ENCODE results near the gene VAMP4. TPM values are rescaled to one million over a fixed set of nuclear protein-coding genes. Genes with fewer than 3 reads are reported as not detected.

VAMP4 gene
- total and polyA plus RNA-seq, 2 donors (not counting 3 experiments of a cell fraction or from before 2014, with no cell fraction given): 2.1 to 10.4 TPM

DNA sequence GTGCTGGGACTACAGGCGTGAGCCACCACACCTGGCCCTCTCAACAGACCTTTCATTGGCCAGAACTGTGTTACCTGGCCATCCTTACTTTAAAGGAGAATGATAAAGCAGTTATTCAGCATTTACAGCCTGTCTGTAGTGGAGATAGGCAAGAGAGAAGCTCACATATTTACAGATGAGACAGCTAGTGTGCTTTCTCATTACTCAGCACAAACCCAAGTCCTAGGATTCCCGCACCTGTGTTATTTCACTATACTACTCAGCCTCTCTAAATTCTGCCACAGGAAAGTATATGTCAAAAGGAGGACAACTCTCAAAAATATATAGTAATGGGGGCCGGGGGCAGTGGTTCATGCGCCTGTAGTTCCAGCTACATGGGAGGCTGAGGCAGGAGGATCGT, 73.5 kb downstream of the VAMP4 start:
- TF ChIP-seq, protein P1, sequence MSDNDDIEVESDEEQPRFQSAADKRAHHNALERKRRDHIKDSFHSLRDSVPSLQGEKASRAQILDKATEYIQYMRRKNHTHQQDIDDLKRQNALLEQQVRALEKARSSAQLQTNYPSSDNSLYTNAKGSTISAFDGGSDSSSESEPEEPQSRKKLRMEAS (IDR thresholded peaks at IDR 0.05; ENCODE audit: insufficient read depth, insufficient read length): no peak
- intact Hi-C loops (cut with micrococcal nuclease): no loop called here
- dilution Hi-C loops (cut with MboI; ENCODE audit: extremely low pct_ligation_motif_present, low sequenced_read_pairs): no loop called here
- Histone ChIP-seq H3K9me3 (replicated peaks; ENCODE audit: control insufficient read depth, insufficient read depth, low read length) (no peaks in the 10 kb centered on the region), H2AFZ (ENCODE audit: low read depth, low read length) (no peak overlapping the region), H3K9ac (replicated peaks; ENCODE audit: extremely low read depth, insufficient read depth, low read length) (no peak overlapping the region), H3K27ac (ENCODE audit: insufficient read depth, low read depth, low read length) (no peak overlapping the region), H3K4me3 (replicated peaks in 1 of 3; ENCODE audit: insufficient read depth in 1 of 3, low read depth in 1 of 3, low read length in 3 of 3) (no peak overlapping the region), H3K9me1 (replicated peaks; ENCODE audit: control insufficient read depth, extremely low read depth, insufficient read depth, low read length) (no peaks in the 10 kb centered on the region), H4K20me1 (replicated peaks; ENCODE audit: control insufficient read depth, extremely low read depth, insufficient read depth, low read length) (no peaks in the 10 kb centered on the region), H3K79me2 (ENCODE audit: control insufficient read depth, insufficient read depth, low read length) (no peaks in the 10 kb centered on the region), H3K4me2 (ENCODE audit: insufficient read depth, low read length) (no peak overlapping the region), H3K27me3 (ENCODE audit: control insufficient read depth in 2 of 2, insufficient read depth in 2 of 2, low read length in 2 of 2) (peaks cover 1 to 2% of the 10 kb centered on the region in 2 experiments), H3K36me3 (ENCODE audit: control insufficient read depth in 2 of 2, extremely low read depth in 1 of 2, insufficient read depth in 2 of 2, low read length in 2 of 2) (no peaks in the 10 kb centered on the region), H3K4me1 (ENCODE audit: control insufficient read depth, extremely low read depth, insufficient read depth, low read length) (no peaks in the 10 kb centered on the region)
- POLR2A ChIA-PET: no interaction called here
- no peak for FAIRE-seq
- BruUV-seq (replicated peaks): no TSS peak
- DNase-seq (ENCODE audit: low read depth, low spot score): no peak
- CTCF ChIA-PET: interaction anchor here (0.6 to 3.2 kb wide), 4 partner anchors 14 to 317 kb away, joined by 3 to 16 read pairs (median 12); no protein-coding TSS in a partner anchor

DNA sequence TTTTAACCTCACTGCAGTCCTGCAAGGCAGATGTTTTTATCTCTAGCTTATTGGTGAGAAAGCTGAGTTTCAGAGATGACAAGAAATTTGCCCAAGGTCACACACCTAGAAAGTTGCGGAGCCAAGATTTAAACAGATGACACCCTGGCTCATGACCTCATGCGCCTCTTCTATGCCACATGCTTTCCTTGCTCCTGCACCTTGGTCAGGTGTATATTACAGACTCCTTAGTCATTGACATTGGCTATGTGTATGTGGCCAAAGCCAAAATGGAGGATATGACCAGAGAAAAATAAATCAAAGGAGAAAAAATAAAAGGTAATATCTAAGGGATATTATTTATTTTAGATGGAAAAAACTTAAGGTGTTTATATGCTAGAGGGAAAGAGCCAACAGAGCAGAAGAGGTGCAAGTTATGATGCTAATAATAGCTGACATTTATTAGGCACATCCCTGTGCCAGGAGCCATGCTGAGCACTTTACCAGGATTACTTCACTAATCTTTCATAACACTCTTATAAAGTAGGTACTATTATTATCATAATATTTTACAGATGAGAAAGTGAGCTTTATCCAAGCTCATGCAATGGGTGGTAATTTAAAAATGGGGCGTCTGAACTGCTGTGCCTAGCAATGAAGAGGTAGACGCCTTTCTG, 75.6 kb downstream of the VAMP4 start:
- ChIA-PET POLR2A (no interaction called here), CTCF (interaction anchor here (0.7 to 3.2 kb wide), 6 partner anchors 11 to 50 kb away, joined by 3 to 16 read pairs (median 5); no protein-coding TSS in a partner anchor)
- Histone ChIP-seq H3K9me3 (replicated peaks; ENCODE audit: control insufficient read depth, insufficient read depth, low read length) (no peaks in the 10 kb centered on the region), H3K27me3 (ENCODE audit: control insufficient read depth in 2 of 2, insufficient read depth in 2 of 2, low read length in 2 of 2) (peaks cover 0 to 1% of the 10 kb centered on the region in 2 experiments), H3K4me3 (replicated peaks in 1 of 3; ENCODE audit: insufficient read depth in 1 of 3, low read depth in 1 of 3, low read length in 3 of 3) (no peak overlapping the region), H3K4me1 (ENCODE audit: control insufficient read depth, extremely low read depth, insufficient read depth, low read length) (no peaks in the 10 kb centered on the region), H4K20me1 (replicated peaks; ENCODE audit: control insufficient read depth, extremely low read depth, insufficient read depth, low read length) (no peaks in the 10 kb centered on the region), H3K4me2 (ENCODE audit: insufficient read depth, low read length) (no peak overlapping the region), H3K9ac (replicated peaks; ENCODE audit: extremely low read depth, insufficient read depth, low read length) (no peak overlapping the region), H3K36me3 (ENCODE audit: control insufficient read depth in 2 of 2, extremely low read depth in 1 of 2, insufficient read depth in 2 of 2, low read length in 2 of 2) (no peaks in the 10 kb centered on the region), H3K27ac (ENCODE audit: insufficient read depth, low read depth, low read length) (no peak overlapping the region), H3K79me2 (ENCODE audit: control insufficient read depth, insufficient read depth, low read length) (no peaks in the 10 kb centered on the region), H2AFZ (ENCODE audit: low read depth, low read length) (no peak overlapping the region), H3K9me1 (replicated peaks; ENCODE audit: control insufficient read depth, extremely low read depth, insufficient read depth, low read length) (no peaks in the 10 kb centered on the region)
- intact Hi-C loops (cut with micrococcal nuclease) (no loop called here), dilution Hi-C loops (cut with MboI; ENCODE audit: extremely low pct_ligation_motif_present, low sequenced_read_pairs) (no loop called here)
- TF ChIP-seq JUN (IDR thresholded peaks at IDR 0.05; ENCODE audit: borderline replicate concordance, insufficient read depth, insufficient read length, low read depth) (no peak), FOS (IDR thresholded peaks at IDR 0.05; ENCODE audit: borderline replicate concordance, insufficient read depth, low read length) (no peak), GATA2 (IDR thresholded peaks at IDR 0.05; ENCODE audit: insufficient read depth, insufficient read length, low read depth, low read length) (no peak)
- TF ChIP-seq, protein P2, sequence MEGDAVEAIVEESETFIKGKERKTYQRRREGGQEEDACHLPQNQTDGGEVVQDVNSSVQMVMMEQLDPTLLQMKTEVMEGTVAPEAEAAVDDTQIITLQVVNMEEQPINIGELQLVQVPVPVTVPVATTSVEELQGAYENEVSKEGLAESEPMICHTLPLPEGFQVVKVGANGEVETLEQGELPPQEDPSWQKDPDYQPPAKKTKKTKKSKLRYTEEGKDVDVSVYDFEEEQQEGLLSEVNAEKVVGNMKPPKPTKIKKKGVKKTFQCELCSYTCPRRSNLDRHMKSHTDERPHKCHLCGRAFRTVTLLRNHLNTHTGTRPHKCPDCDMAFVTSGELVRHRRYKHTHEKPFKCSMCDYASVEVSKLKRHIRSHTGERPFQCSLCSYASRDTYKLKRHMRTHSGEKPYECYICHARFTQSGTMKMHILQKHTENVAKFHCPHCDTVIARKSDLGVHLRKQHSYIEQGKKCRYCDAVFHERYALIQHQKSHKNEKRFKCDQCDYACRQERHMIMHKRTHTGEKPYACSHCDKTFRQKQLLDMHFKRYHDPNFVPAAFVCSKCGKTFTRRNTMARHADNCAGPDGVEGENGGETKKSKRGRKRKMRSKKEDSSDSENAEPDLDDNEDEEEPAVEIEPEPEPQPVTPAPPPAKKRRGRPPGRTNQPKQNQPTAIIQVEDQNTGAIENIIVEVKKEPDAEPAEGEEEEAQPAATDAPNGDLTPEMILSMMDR (IDR thresholded peaks at IDR 0.05; ENCODE audit: extremely low read depth in 1 of 2, insufficient read depth in 1 of 2, low read depth in 1 of 2, low read length in 2 of 2): no peak
- TF ChIP-seq, protein P1 (IDR thresholded peaks at IDR 0.05; ENCODE audit: insufficient read depth, insufficient read length): no peak
- DNase-seq (ENCODE audit: low read depth, low spot score): no peak
- BruUV-seq (replicated peaks): no TSS peak
- no peak for FAIRE-seq
